ENCODE results near the gene AIFM2. TPM values are rescaled to one million over a fixed set of nuclear protein-coding genes. Genes with fewer than 3 reads are reported as not detected.

Gene AIFM2
- total and polyA plus RNA-seq, 5 donors = 8.5 to 14.0 (median 10.1) TPM

GRCh38 chr10:70145666-70146488, 13.3 kb upstream of the AIFM2 start:
- peak overlapping the region; percentile 65 for H3K4me3 ChIP-seq (ENCODE audit: low read length)
- H3K27me3 ChIP-seq (ENCODE audit: control insufficient read depth, insufficient read depth) = no peaks in the 10 kb centered on the region
- no peaks in the 10 kb centered on the region for H3K9me3 ChIP-seq (ENCODE audit: control insufficient read depth, low read length)
- DNase-seq (peak; percentile 76 to 88 (median 88)), ATAC-seq (peak; percentile 77 to 79)
- peak overlapping the region; percentile 88 for H3K27ac ChIP-seq (ENCODE audit: low read length)
- under 1% methylated on average over 97 of the region's 98 CpGs for WGBS
- intact Hi-C loops (cut with DNase I) = no loop called here
- H3K4me1 ChIP-seq (ENCODE audit: control insufficient read depth, insufficient read depth, low read length) = peaks cover 3% of the 10 kb centered on the region

GRCh38 chr10:70145166-70145665, 12.6 kb upstream of the AIFM2 start:
- intact Hi-C loops (cut with DNase I) = no loop called here
- H3K4me1 ChIP-seq (ENCODE audit: control insufficient read depth, insufficient read depth, low read length) = peaks cover 3% of the 10 kb centered on the region
- DNase-seq (peak; percentile 51 to 78 (median 71)), ATAC-seq (no peak)
- 10% methylated on average over 28 of the region's 28 CpGs for WGBS
- peak overlapping the region; percentile 65 for H3K4me3 ChIP-seq (ENCODE audit: low read length)
- peak overlapping the region; percentile 88 for H3K27ac ChIP-seq (ENCODE audit: low read length)
- no peaks in the 10 kb centered on the region for H3K27me3 ChIP-seq (ENCODE audit: control insufficient read depth, insufficient read depth)
- no peaks in the 10 kb centered on the region for H3K9me3 ChIP-seq (ENCODE audit: control insufficient read depth, low read length)

- Histone ChIP-seq H3K4me3 (ENCODE audit: low read length) (peak overlapping the region; percentile 65), H3K9me3 (ENCODE audit: control insufficient read depth, low read length) (no peaks in the 10 kb centered on the region), H3K27ac (ENCODE audit: low read length) (no peak overlapping the region), H3K4me1 (ENCODE audit: control insufficient read depth, insufficient read depth, low read length) (peaks cover 3% of the 10 kb centered on the region), H3K27me3 (ENCODE audit: control insufficient read depth, insufficient read depth) (no peaks in the 10 kb centered on the region)
- DNase-seq (peak in 1 of 3 donors; percentile 39), ATAC-seq (no peak)
- intact Hi-C loops (cut with DNase I) = no loop called here
- WGBS = 82% methylated on average over 18 of the region's 18 CpGs
Observed at GRCh38 chr10:70144372-70145110, 11.9 kb upstream of the AIFM2 start.

GRCh38 chr10:70142555-70142954, 9.9 kb upstream of the AIFM2 start:
- Histone ChIP-seq H3K27ac (ENCODE audit: low read length) (no peak overlapping the region), H3K27me3 (ENCODE audit: control insufficient read depth, insufficient read depth) (no peaks in the 10 kb centered on the region), H3K9me3 (ENCODE audit: control insufficient read depth, low read length) (no peaks in the 10 kb centered on the region), H3K4me3 (ENCODE audit: low read length) (no peak overlapping the region), H3K4me1 (ENCODE audit: control insufficient read depth, insufficient read depth, low read length) (peaks cover 3% of the 10 kb centered on the region)
- intact Hi-C loops (cut with DNase I) = no loop called here
- no peak for ATAC-seq
- WGBS = 90% methylated on average over 10 of the region's 10 CpGs
- peak in 1 of 3 donors; percentile 29 for DNase-seq

- DNase-seq (no peak), ATAC-seq (no peak)
- intact Hi-C loops (cut with DNase I) = no loop called here
- Histone ChIP-seq H3K4me1 (ENCODE audit: control insufficient read depth, insufficient read depth, low read length) (peaks cover 1% of the 10 kb centered on the region), H3K4me3 (ENCODE audit: low read length) (no peak overlapping the region), H3K27ac (ENCODE audit: low read length) (no peak overlapping the region), H3K27me3 (ENCODE audit: control insufficient read depth, insufficient read depth) (no peaks in the 10 kb centered on the region), H3K9me3 (ENCODE audit: control insufficient read depth, low read length) (no peaks in the 10 kb centered on the region)
- WGBS = 68% methylated on average over 5 of the region's 5 CpGs
Observed at GRCh38 chr10:70140297-70140696, 7.7 kb upstream of the AIFM2 start.

- ATAC-seq (no peak), DNase-seq (peak in 1 of 3 donors; percentile 57)
- Histone ChIP-seq H3K27ac (ENCODE audit: low read length) (no peak overlapping the region), H3K4me3 (ENCODE audit: low read length) (no peak overlapping the region), H3K27me3 (ENCODE audit: control insufficient read depth, insufficient read depth) (no peaks in the 10 kb centered on the region), H3K9me3 (ENCODE audit: control insufficient read depth, low read length) (no peaks in the 10 kb centered on the region), H3K4me1 (ENCODE audit: control insufficient read depth, insufficient read depth, low read length) (no peaks in the 10 kb centered on the region)
- 87% methylated on average over 6 of the region's 6 CpGs for whole genome bisulfite sequencing
- intact Hi-C loops (cut with DNase I) = no loop called here
Observed at GRCh38 chr10:70139997-70140250, 7.3 kb upstream of the AIFM2 start.

- no peaks in the 10 kb centered on the region for H3K27me3 ChIP-seq (ENCODE audit: control insufficient read depth, insufficient read depth)
- no peaks in the 10 kb centered on the region for H3K4me1 ChIP-seq (ENCODE audit: control insufficient read depth, insufficient read depth, low read length)
- H3K9me3 ChIP-seq (ENCODE audit: control insufficient read depth, low read length) = no peaks in the 10 kb centered on the region
- 93% methylated on average over 11 of the region's 11 CpGs for WGBS
- no peak overlapping the region for H3K27ac ChIP-seq (ENCODE audit: low read length)
- intact Hi-C loops (cut with DNase I) = no loop called here
- DNase-seq = no peak
- no peak for ATAC-seq
- no peak overlapping the region for H3K4me3 ChIP-seq (ENCODE audit: low read length)
Observed at GRCh38 chr10:70139151-70139996, 6.7 kb upstream of the AIFM2 start.

GRCh38 chr10:70137927-70138883, 5.6 kb upstream of the AIFM2 start:
- no peak overlapping the region for H3K27ac ChIP-seq (ENCODE audit: low read length)
- no peaks in the 10 kb centered on the region for H3K4me1 ChIP-seq (ENCODE audit: control insufficient read depth, insufficient read depth, low read length)
- intact Hi-C loops (cut with DNase I) = no loop called here
- 93% methylated on average over 14 of the region's 14 CpGs for WGBS
- no peaks in the 10 kb centered on the region for H3K27me3 ChIP-seq (ENCODE audit: control insufficient read depth, insufficient read depth)
- ATAC-seq = no peak
- no peak overlapping the region for H3K4me3 ChIP-seq (ENCODE audit: low read length)
- H3K9me3 ChIP-seq (ENCODE audit: control insufficient read depth, low read length) = no peaks in the 10 kb centered on the region
- no peak for DNase-seq

GRCh38 chr10:70137135-70137534, 4.5 kb upstream of the AIFM2 start:
- no peak for ATAC-seq
- Histone ChIP-seq H3K9me3 (ENCODE audit: control insufficient read depth, low read length) (no peaks in the 10 kb centered on the region), H3K4me1 (ENCODE audit: control insufficient read depth, insufficient read depth, low read length) (no peaks in the 10 kb centered on the region), H3K27ac (ENCODE audit: low read length) (no peak overlapping the region), H3K27me3 (ENCODE audit: control insufficient read depth, insufficient read depth) (no peaks in the 10 kb centered on the region), H3K4me3 (ENCODE audit: low read length) (no peak overlapping the region)
- no peak for DNase-seq
- intact Hi-C loops (cut with DNase I) = no loop called here
- WGBS = 79% methylated on average over 9 of the region's 9 CpGs

- intact Hi-C loops (cut with DNase I) = no loop called here
- DNase-seq (no peak), ATAC-seq (no peak)
- peaks cover 5% of the 10 kb centered on the region for H3K4me1 ChIP-seq (ENCODE audit: control insufficient read depth, insufficient read depth, low read length)
- no peaks in the 10 kb centered on the region for H3K9me3 ChIP-seq (ENCODE audit: control insufficient read depth, low read length)
- no peak overlapping the region for H3K27ac ChIP-seq (ENCODE audit: low read length)
- H3K4me3 ChIP-seq (ENCODE audit: low read length) = no peak overlapping the region
- H3K27me3 ChIP-seq (ENCODE audit: control insufficient read depth, insufficient read depth) = no peaks in the 10 kb centered on the region
- WGBS = 90% methylated on average over 7 of the region's 7 CpGs
Observed at GRCh38 chr10:70135684-70136083, 3.1 kb upstream of the AIFM2 start.
